Inferior parietal cortex (tissue), 1 donor: ENCODE results near the gene COPS7B.

Experiments
- DNase-seq: peaks from one replicate; pipeline ENCODE4 v3.0.0-alpha.2; 2016; ENCODE audit errors: extremely low spot score

Gene COPS7B

DNA sequence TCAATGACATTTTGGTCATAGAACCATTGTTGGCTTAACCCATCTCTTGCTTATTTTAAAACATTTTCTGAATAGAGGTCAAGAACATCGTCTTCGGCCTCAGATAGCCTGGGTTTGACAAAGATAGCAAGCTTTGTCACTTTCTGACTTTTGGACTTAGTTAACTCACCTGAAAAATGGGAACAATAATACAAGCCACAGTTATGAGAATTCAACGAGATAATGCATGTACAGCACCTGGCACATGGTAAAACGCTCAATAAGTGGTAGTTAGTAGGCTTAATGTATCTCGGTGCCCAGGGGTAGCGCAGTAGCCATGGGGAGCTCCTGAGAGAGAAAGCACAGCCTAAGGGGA is 446 bp upstream of the COPS7B start:
- no peak for DNase-seq

DNA sequence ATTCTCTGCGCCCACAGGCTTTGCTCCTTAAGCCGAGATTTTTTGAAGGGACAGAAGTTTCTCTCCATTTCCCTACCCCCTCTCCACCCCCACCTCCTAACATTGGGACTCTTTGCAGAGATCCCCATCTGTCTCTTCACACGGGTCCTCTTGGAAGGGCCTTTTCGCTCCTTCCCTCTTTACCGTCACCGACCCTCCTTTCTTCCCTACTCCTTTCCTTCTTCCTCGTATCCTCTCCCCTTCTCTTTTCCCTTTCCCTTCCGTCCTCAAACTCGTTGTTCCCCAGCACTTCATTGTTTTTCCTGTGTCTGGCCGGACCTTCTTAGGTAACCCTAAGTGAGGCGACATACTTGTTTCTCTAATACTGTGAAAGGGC is 660 bp downstream of the COPS7B start:
- no peak for DNase-seq

GRCh38 chr2:231791107-231791506 is 4.9 kb downstream of the COPS7B start:
- DNase-seq, result no peak

- no peak for DNase-seq
These were observed 8.1 kb downstream of the COPS7B start for GRCh38 chr2:231794383-231794782.

- no peak for DNase-seq
These were observed 9.5 kb downstream of the COPS7B start for GRCh38 chr2:231795525-231796327.

GRCh38 chr2:231800493-231801091 is 14.3 kb downstream of the COPS7B start:
- DNase-seq, result no peak

GRCh38 chr2:231803501-231804138 is 17.4 kb downstream of the COPS7B start:
- no peak for DNase-seq

- no peak for DNase-seq
These were observed 20.8 kb downstream of the COPS7B start for GRCh38 chr2:231807020-231807419.

DNA sequence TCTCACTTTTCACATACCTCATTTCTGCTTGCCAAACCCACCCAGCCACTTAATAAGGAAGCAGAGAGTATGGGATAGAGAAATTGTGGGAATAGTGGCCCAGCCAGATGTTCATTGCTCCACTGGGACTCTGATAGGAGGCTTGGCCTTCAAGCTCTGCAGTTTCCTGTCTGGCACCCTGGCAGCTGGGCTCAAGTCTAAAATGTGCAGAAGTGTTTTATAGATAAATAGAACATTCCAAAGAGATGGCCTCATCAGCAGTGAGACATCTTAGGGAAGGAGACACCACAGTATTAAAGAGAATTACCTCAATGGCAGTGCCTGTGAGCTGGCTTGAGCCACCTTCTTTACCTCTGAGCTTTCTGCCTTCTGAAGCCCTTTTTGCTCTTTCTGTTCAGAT is 24.7 kb downstream of the COPS7B start:
- DNase-seq, result no peak

- DNase-seq, result no peak
These were observed 30.2 kb downstream of the COPS7B start for GRCh38 chr2:231816327-231817026.

GRCh38 chr2:231819447-231820042 is 33.3 kb downstream of the COPS7B start:
- no peak for DNase-seq

- no peak for DNase-seq
These were observed 34.6 kb downstream of the COPS7B start for GRCh38 chr2:231820786-231821303.

GRCh38 chr2:231821908-231822307 is 35.7 kb downstream of the COPS7B start:
- no peak for DNase-seq

GRCh38 chr2:231853105-231853504 is 66.9 kb downstream of the COPS7B start:
- no peak for DNase-seq

DNA sequence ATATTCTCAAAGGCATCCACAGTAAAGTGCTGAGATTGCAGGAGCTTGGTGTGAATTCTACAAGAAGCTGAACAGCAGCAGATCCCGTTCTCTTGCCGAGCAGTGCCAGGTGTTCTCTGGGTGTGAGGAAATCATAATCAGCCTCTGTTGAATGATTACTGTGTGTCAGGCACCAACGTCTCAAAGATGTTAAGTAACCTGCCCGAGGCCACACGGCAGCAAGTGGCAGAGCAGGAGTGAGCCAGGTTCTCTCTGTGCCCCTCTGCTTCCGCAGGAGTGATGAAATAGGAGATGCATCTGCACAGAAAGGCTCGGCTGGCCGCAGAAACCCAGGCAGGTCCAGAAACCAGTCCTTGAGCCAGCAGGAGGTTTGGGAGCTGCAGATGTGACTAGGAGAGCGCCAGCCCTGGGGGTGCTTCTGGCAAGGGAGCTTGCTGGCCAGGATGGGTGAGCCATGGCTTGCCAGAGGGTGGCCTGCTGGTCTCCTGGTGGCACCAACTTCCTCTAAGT is 68.4 kb downstream of the COPS7B start:
- no peak for DNase-seq

- no peak for DNase-seq
These were observed 70.7 kb downstream of the COPS7B start for GRCh38 chr2:231856959-231857358.
